ENCODE results near the gene MED25. TPM values are rescaled to one million over a fixed set of nuclear protein-coding genes. Genes with fewer than 3 reads are reported as not detected.
A peak's percentile ranks its signal among the peaks of the same experiment; 100 is the strongest.

The MED25 gene
- total and polyA plus RNA-seq, 9 of the 15 experiments (the other 6 are each of a cell fraction or from before 2014, with no cell fraction given) = 4.1 to 93.9 (median 19.3) TPM

DNA sequence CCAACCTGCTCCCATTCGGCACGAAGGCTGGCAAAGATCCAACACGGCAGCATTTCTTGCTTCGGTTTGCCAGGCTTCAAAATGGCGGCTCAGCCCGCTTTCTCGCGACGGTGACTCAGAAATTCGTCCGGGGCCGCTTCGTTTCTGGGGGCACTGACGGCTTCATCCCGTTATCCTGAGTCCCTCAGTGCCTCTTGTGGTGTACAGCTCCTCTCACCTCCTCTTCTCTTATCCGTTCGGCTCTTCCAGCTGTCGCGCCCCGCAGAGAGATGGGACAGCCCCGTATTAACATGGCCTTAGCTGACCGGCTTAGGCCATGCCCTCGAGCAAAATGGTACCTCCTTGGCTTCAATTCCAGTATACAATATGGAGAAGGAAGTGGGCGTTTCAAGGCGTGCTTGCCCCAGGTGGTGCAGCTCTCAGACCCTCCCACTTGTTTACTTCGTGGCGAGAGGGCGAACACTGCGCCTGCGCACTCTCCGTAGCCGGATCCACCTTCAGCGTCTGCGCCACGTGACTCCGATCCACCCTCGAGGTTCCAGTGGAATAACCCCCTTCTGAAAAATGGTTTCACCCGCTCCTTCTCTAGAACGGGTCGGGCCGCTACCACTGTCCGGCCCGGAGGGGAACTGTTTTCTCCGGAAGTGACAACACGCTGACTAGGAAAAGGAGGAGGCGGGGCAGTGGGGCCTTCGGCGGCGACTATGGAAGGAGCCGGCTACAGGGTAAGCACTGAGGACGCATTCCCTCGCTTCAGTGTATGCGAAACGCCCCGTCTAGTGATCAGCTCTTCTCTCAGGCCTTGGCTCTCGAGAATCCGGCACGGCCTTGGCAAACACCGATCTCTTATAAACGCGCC, 59.2 kb downstream of the MED25 start, which contains the start of the genes AKT1S1 and TBC1D17 (continued):
- TF ChIP-seq, protein P1, sequence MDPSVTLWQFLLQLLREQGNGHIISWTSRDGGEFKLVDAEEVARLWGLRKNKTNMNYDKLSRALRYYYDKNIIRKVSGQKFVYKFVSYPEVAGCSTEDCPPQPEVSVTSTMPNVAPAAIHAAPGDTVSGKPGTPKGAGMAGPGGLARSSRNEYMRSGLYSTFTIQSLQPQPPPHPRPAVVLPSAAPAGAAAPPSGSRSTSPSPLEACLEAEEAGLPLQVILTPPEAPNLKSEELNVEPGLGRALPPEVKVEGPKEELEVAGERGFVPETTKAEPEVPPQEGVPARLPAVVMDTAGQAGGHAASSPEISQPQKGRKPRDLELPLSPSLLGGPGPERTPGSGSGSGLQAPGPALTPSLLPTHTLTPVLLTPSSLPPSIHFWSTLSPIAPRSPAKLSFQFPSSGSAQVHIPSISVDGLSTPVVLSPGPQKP (CRISPR knock-in tag; IDR thresholded peaks at IDR 0.05) = no peak
- TF ChIP-seq ASH1L (IDR thresholded peaks at IDR 0.05; ENCODE audit: borderline replicate concordance, low read depth, partially characterized antibody) (peak; percentile 55), TEAD2 (tag; IDR thresholded peaks at IDR 0.05) (no peak), RNF2 (IDR thresholded peaks at IDR 0.05) (no peak; the same call in none of the 2 replicates), FOXP1 (CRISPR knock-in tag; IDR thresholded peaks at IDR 0.05) (peak; percentile 97), SMARCA5 (IDR thresholded peaks at IDR 0.05) (no peak), SRSF3 (IDR thresholded peaks at IDR 0.05; ENCODE audit: insufficient read depth, low read length) (no peak), ARID1B (IDR thresholded peaks at IDR 0.05) (no peak), NR2C2 (CRISPR knock-in tag; IDR thresholded peaks at IDR 0.05) (no peak), NR2C2 (tag; IDR thresholded peaks at IDR 0.05) (peak; percentile 95), NBN (IDR thresholded peaks at IDR 0.05; ENCODE audit: low read depth) (peak; percentile 14), NFE2L1 (tag; IDR thresholded peaks at IDR 0.05; ENCODE audit: borderline replicate concordance, low read depth) (no peak)
- TF ChIP-seq, protein P2, sequence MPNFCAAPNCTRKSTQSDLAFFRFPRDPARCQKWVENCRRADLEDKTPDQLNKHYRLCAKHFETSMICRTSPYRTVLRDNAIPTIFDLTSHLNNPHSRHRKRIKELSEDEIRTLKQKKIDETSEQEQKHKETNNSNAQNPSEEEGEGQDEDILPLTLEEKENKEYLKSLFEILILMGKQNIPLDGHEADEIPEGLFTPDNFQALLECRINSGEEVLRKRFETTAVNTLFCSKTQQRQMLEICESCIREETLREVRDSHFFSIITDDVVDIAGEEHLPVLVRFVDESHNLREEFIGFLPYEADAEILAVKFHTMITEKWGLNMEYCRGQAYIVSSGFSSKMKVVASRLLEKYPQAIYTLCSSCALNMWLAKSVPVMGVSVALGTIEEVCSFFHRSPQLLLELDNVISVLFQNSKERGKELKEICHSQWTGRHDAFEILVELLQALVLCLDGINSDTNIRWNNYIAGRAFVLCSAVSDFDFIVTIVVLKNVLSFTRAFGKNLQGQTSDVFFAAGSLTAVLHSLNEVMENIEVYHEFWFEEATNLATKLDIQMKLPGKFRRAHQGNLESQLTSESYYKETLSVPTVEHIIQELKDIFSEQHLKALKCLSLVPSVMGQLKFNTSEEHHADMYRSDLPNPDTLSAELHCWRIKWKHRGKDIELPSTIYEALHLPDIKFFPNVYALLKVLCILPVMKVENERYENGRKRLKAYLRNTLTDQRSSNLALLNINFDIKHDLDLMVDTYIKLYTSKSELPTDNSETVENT (CRISPR knock-in tag; IDR thresholded peaks at IDR 0.05) = no peak
- TF ChIP-seq, protein P3, sequence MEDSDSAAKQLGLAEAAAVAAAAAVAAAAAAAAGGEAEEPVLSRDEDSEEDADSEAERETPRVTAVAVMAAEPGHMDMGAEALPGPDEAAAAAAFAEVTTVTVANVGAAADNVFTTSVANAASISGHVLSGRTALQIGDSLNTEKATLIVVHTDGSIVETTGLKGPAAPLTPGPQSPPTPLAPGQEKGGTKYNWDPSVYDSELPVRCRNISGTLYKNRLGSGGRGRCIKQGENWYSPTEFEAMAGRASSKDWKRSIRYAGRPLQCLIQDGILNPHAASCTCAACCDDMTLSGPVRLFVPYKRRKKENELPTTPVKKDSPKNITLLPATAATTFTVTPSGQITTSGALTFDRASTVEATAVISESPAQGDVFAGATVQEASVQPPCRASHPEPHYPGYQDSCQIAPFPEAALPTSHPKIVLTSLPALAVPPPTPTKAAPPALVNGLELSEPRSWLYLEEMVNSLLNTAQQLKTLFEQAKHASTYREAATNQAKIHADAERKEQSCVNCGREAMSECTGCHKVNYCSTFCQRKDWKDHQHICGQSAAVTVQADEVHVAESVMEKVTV (CRISPR knock-in tag; IDR thresholded peaks at IDR 0.05) = no peak
- TF ChIP-seq, protein P4, sequence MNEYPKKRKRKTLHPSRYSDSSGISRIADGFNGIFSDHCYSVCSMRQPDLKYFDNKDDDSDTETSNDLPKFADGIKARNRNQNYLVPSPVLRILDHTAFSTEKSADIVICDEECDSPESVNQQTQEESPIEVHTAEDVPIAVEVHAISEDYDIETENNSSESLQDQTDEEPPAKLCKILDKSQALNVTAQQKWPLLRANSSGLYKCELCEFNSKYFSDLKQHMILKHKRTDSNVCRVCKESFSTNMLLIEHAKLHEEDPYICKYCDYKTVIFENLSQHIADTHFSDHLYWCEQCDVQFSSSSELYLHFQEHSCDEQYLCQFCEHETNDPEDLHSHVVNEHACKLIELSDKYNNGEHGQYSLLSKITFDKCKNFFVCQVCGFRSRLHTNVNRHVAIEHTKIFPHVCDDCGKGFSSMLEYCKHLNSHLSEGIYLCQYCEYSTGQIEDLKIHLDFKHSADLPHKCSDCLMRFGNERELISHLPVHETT (CRISPR knock-in tag; conservative IDR thresholded peaks at IDR 0.05 in 1 of 2, IDR thresholded peaks at IDR 0.05 in 1 of 2) = no peak
- TF ChIP-seq, protein P5, sequence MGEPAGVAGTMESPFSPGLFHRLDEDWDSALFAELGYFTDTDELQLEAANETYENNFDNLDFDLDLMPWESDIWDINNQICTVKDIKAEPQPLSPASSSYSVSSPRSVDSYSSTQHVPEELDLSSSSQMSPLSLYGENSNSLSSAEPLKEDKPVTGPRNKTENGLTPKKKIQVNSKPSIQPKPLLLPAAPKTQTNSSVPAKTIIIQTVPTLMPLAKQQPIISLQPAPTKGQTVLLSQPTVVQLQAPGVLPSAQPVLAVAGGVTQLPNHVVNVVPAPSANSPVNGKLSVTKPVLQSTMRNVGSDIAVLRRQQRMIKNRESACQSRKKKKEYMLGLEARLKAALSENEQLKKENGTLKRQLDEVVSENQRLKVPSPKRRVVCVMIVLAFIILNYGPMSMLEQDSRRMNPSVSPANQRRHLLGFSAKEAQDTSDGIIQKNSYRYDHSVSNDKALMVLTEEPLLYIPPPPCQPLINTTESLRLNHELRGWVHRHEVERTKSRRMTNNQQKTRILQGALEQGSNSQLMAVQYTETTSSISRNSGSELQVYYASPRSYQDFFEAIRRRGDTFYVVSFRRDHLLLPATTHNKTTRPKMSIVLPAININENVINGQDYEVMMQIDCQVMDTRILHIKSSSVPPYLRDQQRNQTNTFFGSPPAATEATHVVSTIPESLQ (CRISPR knock-in tag; IDR thresholded peaks at IDR 0.05) = 0 out of 2 replicates have a peak, but pooled peaks have one; percentile 55

Measured in K562 (cell line).